IMR-90 (cell line): Measurements from ENCODE around the gene TRMT1. TPM values are rescaled to one million over a fixed set of nuclear protein-coding genes. Genes with fewer than 3 reads are reported as not detected.

Experiments
- ATAC-seq: fragments of 200-7000 bp; cut with Tn5 transposase; 2 replicates; pipeline ENCODE4 v1.9.1; 2020; ENCODE audit warnings: low read depth, mild to moderate bottlenecking, moderate library complexity
- BruUV-seq: library from RNA; stranded (reverse); fragments of 400-500 nt; replicated peaks from 2 replicates; lab custom pipeline; 2021; lab: Mats Ljungman, UMichigan
- CTCF ChIA-PET: fragments of 300-600 bp; formaldehyde crosslinking; extraction: SDS; loops from one replicate; lab custom pipeline; 2021; ENCODE audit warnings: antibody characterized with exemption; lab: Yijun Ruan, JAX
- POLR2A ChIA-PET: fragments of 300-600 bp; sonication (Branson Sonifier 250); formaldehyde crosslinking; loops from one replicate; lab custom pipeline; 2022; ENCODE audit warnings: antibody characterized with exemption; ENCODE audit not compliant: unreplicated experiment; lab: Charles Lee
- DNase-seq: peaks from one replicate; pipeline ENCODE4 v3.0.0; 2013
- H2AFZ ChIP-seq: replicated peaks from 2 replicates; pipeline ENCODE3; 2013; ENCODE audit warnings: low read length, mild to moderate bottlenecking; ENCODE audit not compliant: poor library complexity
- H2AK5ac ChIP-seq: 2 replicates; pipeline ENCODE4 v1.6.1; 2013; ENCODE audit warnings: low read depth, low read length, inconsistent platforms
- H2AK9ac ChIP-seq: replicated peaks from 2 replicates; pipeline ENCODE3; 2013; ENCODE audit warnings: mild to moderate bottlenecking, low read depth, low read length, moderate library complexity; ENCODE audit not compliant: poor library complexity
- H2BK120ac ChIP-seq: 2 replicates; pipeline ENCODE4 v1.6.1; 2013; ENCODE audit warnings: low read depth, low read length, inconsistent platforms
- H2BK15ac ChIP-seq: 3 replicates; pipeline ENCODE4 v1.6.1; 2013; ENCODE audit warnings: low read depth, low read length, inconsistent platforms
- H2BK20ac ChIP-seq: 2 replicates; pipeline ENCODE4 v1.6.1; 2013; ENCODE audit warnings: low read depth, mild to moderate bottlenecking, inconsistent platforms, low read length, moderate library complexity
- H2BK5ac ChIP-seq: 2 replicates; pipeline ENCODE4 v1.6.1; 2013; ENCODE audit warnings: mild to moderate bottlenecking, low read depth, low read length, inconsistent platforms; ENCODE audit not compliant: poor library complexity, severe bottlenecking
- H3K14ac ChIP-seq: replicated peaks from 2 replicates; pipeline ENCODE4 v1.6.1; 2013; ENCODE audit warnings: low read depth, low read length, inconsistent platforms
- H3K18ac ChIP-seq: 2 replicates; pipeline ENCODE4 v1.6.1; 2013; ENCODE audit warnings: low read depth, low read length, control low read depth
- H3K23ac ChIP-seq: 2 replicates; pipeline ENCODE4 v1.6.1; 2013; ENCODE audit warnings: low read depth, low read length, inconsistent platforms
- H3K27ac ChIP-seq: 2 replicates; pipeline ENCODE4 v1.5.1; 2013; ENCODE audit warnings: mild to moderate bottlenecking, control low read depth, low read length; ENCODE audit not compliant: insufficient read depth
- H3K27me3 ChIP-seq: 2 replicates; pipeline ENCODE4 v1.6.1; 2013; ENCODE audit warnings: low read length; ENCODE audit not compliant: control insufficient read depth, insufficient read depth
- H3K36me3 ChIP-seq: 2 replicates; pipeline ENCODE4 v1.6.1; 2013; ENCODE audit warnings: low read length, mixed read lengths; ENCODE audit not compliant: control insufficient read depth, insufficient read depth
- H3K4ac ChIP-seq: 2 replicates; pipeline ENCODE4 v1.6.1; 2013; ENCODE audit warnings: low read depth, low read length, inconsistent platforms
- H3K4me1 ChIP-seq: 2 replicates; pipeline ENCODE4 v1.6.1; 2013; ENCODE audit warnings: low read length, mixed read lengths; ENCODE audit not compliant: control insufficient read depth, insufficient read depth
- H3K4me2 ChIP-seq: 2 replicates; pipeline ENCODE4 v1.6.1; 2013; ENCODE audit warnings: low read depth, mild to moderate bottlenecking, control low read depth, low read length, moderate library complexity
- H3K4me3 ChIP-seq: 2 replicates; pipeline ENCODE4 v1.5.1; 2013; ENCODE audit warnings: low read depth, mild to moderate bottlenecking, control low read depth, low read length, moderate library complexity; ENCODE audit not compliant: insufficient read depth
- H3K56ac ChIP-seq: 2 replicates; pipeline ENCODE4 v1.6.1; 2013; ENCODE audit warnings: low read length, inconsistent platforms; ENCODE audit not compliant: insufficient read depth; ENCODE audit errors: extremely low read depth
- H3K79me1 ChIP-seq, 2 experiments: 2 replicates each; pipeline ENCODE4 v1.6.1; 2013; ENCODE audit warnings: low read length in 2 of 2, inconsistent platforms in 1 of 2, low read depth in 1 of 2
- H3K9ac ChIP-seq: 2 replicates; pipeline ENCODE4 v1.6.1; 2013; ENCODE audit warnings: low read depth, low read length, control low read depth
- H3K9me1 ChIP-seq: 2 replicates; pipeline ENCODE4 v1.6.1; 2013; ENCODE audit warnings: low read length, inconsistent platforms; ENCODE audit not compliant: insufficient read depth
- H3K9me3 ChIP-seq: 2 replicates; pipeline ENCODE4 v1.6.1; 2013; ENCODE audit warnings: low read length; ENCODE audit not compliant: control insufficient read depth, insufficient read depth
- H4K20me1 ChIP-seq: 2 replicates; pipeline ENCODE4 v1.6.1; 2013; ENCODE audit warnings: low read length, inconsistent platforms; ENCODE audit not compliant: insufficient read depth
- H4K5ac ChIP-seq: 2 replicates; pipeline ENCODE4 v1.6.1; 2013; ENCODE audit warnings: mild to moderate bottlenecking, low read depth, low read length, control low read depth
- H4K8ac ChIP-seq, 2 experiments: 2 replicates each; pipeline ENCODE4 v1.6.1; 2013; ENCODE audit warnings: low read depth in 2 of 2, low read length in 2 of 2, control low read depth in 1 of 2, inconsistent platforms in 1 of 2
- H4K91ac ChIP-seq: 2 replicates; pipeline ENCODE4 v1.6.1; 2013; ENCODE audit warnings: low read depth, low read length, inconsistent platforms; ENCODE audit not compliant: insufficient read depth
- CHD1 ChIP-seq: IDR thresholded peaks from 2 replicates; pipeline ENCODE4 v1.6.1; 2012; ENCODE audit warnings: low read depth, low read length, improper control_type of control experiment
- CTCF ChIP-seq: conservative IDR thresholded peaks from 2 replicates; pipeline ENCODE4 v1.5.1; 2012; ENCODE audit warnings: mild to moderate bottlenecking, low read depth, low read length, improper control_type of control experiment
- ELK1 ChIP-seq: fragments of 150-350 bp; IDR thresholded peaks from 2 replicates; pipeline ENCODE4 v1.6.1; 2016; ENCODE audit warnings: low read depth, mild to moderate bottlenecking, low read length, moderate library complexity, borderline replicate concordance
- MAFK ChIP-seq: IDR thresholded peaks from 2 replicates; pipeline ENCODE4 v1.6.1; 2012; ENCODE audit warnings: low read depth, low read length, improper control_type of control experiment
- MAZ ChIP-seq: IDR thresholded peaks from 2 replicates; pipeline ENCODE4 v1.6.1; 2012; ENCODE audit warnings: low read depth, mild to moderate bottlenecking, low read length, improper control_type of control experiment, moderate library complexity, borderline replicate concordance
- MXI1 ChIP-seq: IDR thresholded peaks from 2 replicates; pipeline ENCODE4 v1.6.1; 2012; ENCODE audit warnings: low read depth, mild to moderate bottlenecking, low read length, moderate library complexity, borderline replicate concordance
- RAD21 ChIP-seq: IDR thresholded peaks from 2 replicates; pipeline ENCODE4 v1.6.1; 2012; ENCODE audit warnings: low read length, improper control_type of control experiment
- RFX5 ChIP-seq: IDR thresholded peaks from 2 replicates; pipeline ENCODE4 v1.8.0; 2012; ENCODE audit warnings: low read depth, mild to moderate bottlenecking, low read length, moderate library complexity
- SMC3 ChIP-seq: fragments of 150-350 bp; IDR thresholded peaks from 2 replicates; pipeline ENCODE4 v1.6.1; 2016; ENCODE audit warnings: low read depth, mild to moderate bottlenecking, antibody characterized with exemption, low read length, moderate library complexity
- WGBS, 2 experiments: methylation state at CpG; one replicate each; pipeline versions ENCODE4 v1.1.5 to v1.1.7; 2013; ENCODE audit warnings: missing lambda C conversion rate in 2 of 2; ENCODE audit not compliant: insufficient read length in 1 of 2; ENCODE audit errors: extremely low coverage in 2 of 2; 5-methylcytosine and 5-hydroxymethylcytosine counted together
- dilution Hi-C: fragments of 300-500 bp; cut with HindIII; formaldehyde crosslinking; loops from one replicate; pipeline ENCODE4 v1.14.3; 2018; ENCODE audit warnings: low sequenced_read_pairs; ENCODE audit not compliant: unreplicated experiment
- in situ Hi-C: fragments of 300-500 bp; cut with MboI; formaldehyde crosslinking; loops from 3 replicates; pipeline ENCODE4 v1.14.3; 2019; ENCODE audit warnings: low sequenced_read_pairs, inconsistent platforms, mixed read lengths
- intact Hi-C: fragments of 100-400 bp; cut with micrococcal nuclease; formaldehyde crosslinking; loops from 2 replicates; pipeline ENCODE4 v1.10.0; 2022
- polyA plus RNA-seq, 3 experiments: library from polyadenylated mRNA; depleted of rRNA; stranded (reverse); fragments of >200 nt; gene quantifications; 2 replicates each; pipeline ENCODE4 v1.2.3, GENCODE V29; 2012; ENCODE audit warnings: low replicate concordance in 1 of 3
- total RNA-seq: library from RNA; depleted of rRNA; stranded (reverse); fragments of >200 nt; gene quantifications from 2 replicates; pipeline ENCODE4 v1.2.3, GENCODE V29; 2012

TRMT1 gene
- total and polyA plus RNA-seq, 2 of the 4 experiments (the other 2 are of a cell fraction), result 28.3 to 56.0 TPM

- H2BK15ac ChIP-seq, result no peak overlapping the region
- no peak overlapping the region for H2AK5ac ChIP-seq
- no peak overlapping the region for H3K23ac ChIP-seq
- intact Hi-C loops (no loop called here), dilution Hi-C loops (no loop called here), in situ Hi-C loops (no loop called here)
- TF ChIP-seq CHD1, result no peak
- no peak for TF ChIP-seq ELK1
- TF ChIP-seq SMC3, result no peak
- TF ChIP-seq RAD21, result no peak
- TF ChIP-seq RFX5, result no peak
- TF ChIP-seq MAFK, result no peak
- TF ChIP-seq MXI1, result no peak
- TF ChIP-seq MAZ, result no peak
- no peak for TF ChIP-seq CTCF
- H3K9me3 ChIP-seq, result no peaks in the 10 kb centered on the region
- no peak overlapping the region for H3K56ac ChIP-seq
- no peak overlapping the region for H2BK5ac ChIP-seq
- no peak overlapping the region for H4K91ac ChIP-seq
- H2BK120ac ChIP-seq, result no peak overlapping the region
- no peak overlapping the region for H3K4me3 ChIP-seq
- H3K14ac ChIP-seq, result no peak overlapping the region
- no peak overlapping the region for H3K4ac ChIP-seq
- whole genome bisulfite sequencing, 2 experiments, result 100% methylated on average over 3 of the region's 3 CpGs; no CpG with 5 or more reads in 1 of the 2 experiments
- no peak overlapping the region for H3K18ac ChIP-seq
- no peak overlapping the region for H3K9ac ChIP-seq
- H3K79me1 ChIP-seq, result peaks cover 27 to 95% of the 10 kb centered on the region in 2 experiments
- H3K4me1 ChIP-seq, result peaks cover 13% of the 10 kb centered on the region; the same call in 1 of the 2 replicates
- H3K27me3 ChIP-seq, result no peaks in the 10 kb centered on the region
- H2BK20ac ChIP-seq, result no peak overlapping the region
- peaks cover 96% of the 10 kb centered on the region for H4K20me1 ChIP-seq
- no peak overlapping the region for H4K5ac ChIP-seq
- no peak overlapping the region for H2AK9ac ChIP-seq
- no peak overlapping the region for H2AFZ ChIP-seq
- DNase-seq, result no peak
- CTCF ChIA-PET, result no interaction called here
- BruUV-seq, result no TSS peak
- POLR2A ChIA-PET, result no interaction called here
- H3K9me1 ChIP-seq, result peaks cover 35% of the 10 kb centered on the region
- peaks cover 16% of the 10 kb centered on the region for H3K36me3 ChIP-seq
- H3K27ac ChIP-seq, result no peak overlapping the region
- no peak overlapping the region for H3K4me2 ChIP-seq
- H4K8ac ChIP-seq, result no peak overlapping the region
- no peak for ATAC-seq
Measured at GRCh38 chr19:13130886-13131490, 14.4 kb upstream of the TRMT1 start.
